ENCODE results near the gene ARL8B.
"Not testable (repeated sequence)": the region's sequence is repeated elsewhere in the genome, so short reads cannot be mapped to it uniquely, and the experiment has no call there.

The ARL8B gene

DNA sequence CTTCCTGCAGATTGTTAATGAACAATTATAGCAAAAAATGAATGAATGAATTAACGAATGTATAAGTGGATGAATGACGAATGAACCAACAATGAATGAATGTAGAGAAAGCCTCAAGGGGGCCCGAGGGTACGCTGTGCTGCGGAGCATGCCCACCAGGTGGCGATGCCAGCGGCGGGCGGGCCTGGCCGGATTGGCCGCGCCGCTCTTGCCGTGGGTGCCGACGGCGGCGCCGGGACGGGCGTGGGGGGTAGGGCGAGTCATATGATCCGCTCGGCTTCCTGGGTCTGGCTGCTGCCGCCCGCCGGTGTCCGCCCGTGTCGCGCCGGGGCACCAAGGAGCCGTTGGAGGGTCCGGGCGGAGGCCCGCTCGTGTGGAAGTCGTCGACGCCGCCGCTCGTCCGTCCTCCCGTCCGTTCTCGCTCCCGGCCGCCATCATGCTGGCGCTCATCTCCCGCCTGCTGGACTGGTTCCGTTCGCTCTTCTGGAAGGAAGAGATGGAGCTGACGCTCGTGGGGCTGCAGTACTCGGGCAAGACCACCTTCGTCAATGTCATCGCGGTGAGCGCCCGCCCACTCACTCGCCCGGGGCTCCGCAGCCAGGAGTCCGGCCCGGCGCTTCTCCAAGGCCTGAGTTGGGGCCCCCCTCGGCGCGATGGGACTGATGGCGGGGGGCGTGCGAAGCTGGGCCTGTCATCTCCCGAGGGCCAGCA lies at the start of gene ARL8B:
TSS of gene ARL8B (plus strand) at position 263 of the 711 bp plus-strand sequence. CDS start at position 437, 174 bp downstream.
- peak; percentile 96 for DNase-seq (ENCODE audit: low spot score)

GRCh38 chr3:5073374-5074085 lies 48.6 kb upstream of the ARL8B start:
- DNase-seq (ENCODE audit: low spot score): no peak

- DNase-seq (ENCODE audit: low spot score): no peak
Measured at GRCh38 chr3:5078151-5078550, 43.9 kb upstream of the ARL8B start.

- DNase-seq (ENCODE audit: low spot score): no peak
Measured at GRCh38 chr3:5079761-5080160, 42.3 kb upstream of the ARL8B start.

DNA sequence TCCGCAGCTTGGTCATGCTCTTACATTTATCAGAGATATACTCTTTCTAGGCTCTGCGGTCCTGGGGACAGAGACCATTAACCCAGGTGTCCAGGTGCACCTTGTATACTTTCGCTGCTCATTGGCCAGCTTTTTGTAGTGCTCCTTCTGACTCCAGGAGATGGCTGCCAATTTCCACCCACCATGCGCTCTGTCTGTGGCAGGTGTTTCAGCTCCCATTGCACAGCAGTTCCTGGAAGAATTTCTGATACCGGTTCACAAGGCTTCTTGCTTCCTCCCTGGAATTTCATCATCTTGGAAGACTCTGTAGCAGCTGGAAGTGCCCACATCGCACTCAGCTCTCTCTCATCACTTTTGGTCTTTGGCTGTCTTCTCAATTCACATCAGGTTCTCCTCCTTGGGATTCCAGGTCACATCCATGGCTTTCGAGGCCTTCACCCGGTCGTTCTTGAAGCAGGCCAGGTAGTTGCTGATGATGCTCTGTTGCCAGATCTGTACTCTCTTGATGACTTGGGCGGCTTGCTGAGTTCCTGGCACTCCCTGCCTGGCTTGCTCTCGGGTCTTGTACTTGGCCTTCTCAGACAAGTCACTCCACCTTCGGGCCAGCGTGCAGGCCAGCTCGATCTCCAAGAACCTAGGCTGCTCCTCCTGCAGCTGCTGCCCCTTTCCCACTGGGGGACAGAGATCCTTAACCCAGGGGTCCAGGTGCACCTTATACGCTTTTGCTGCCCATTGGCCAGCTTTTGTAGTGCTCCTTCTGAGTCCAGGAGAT lies 41.1 kb upstream of the ARL8B start:
- DNase-seq (ENCODE audit: low spot score): no peak

DNA sequence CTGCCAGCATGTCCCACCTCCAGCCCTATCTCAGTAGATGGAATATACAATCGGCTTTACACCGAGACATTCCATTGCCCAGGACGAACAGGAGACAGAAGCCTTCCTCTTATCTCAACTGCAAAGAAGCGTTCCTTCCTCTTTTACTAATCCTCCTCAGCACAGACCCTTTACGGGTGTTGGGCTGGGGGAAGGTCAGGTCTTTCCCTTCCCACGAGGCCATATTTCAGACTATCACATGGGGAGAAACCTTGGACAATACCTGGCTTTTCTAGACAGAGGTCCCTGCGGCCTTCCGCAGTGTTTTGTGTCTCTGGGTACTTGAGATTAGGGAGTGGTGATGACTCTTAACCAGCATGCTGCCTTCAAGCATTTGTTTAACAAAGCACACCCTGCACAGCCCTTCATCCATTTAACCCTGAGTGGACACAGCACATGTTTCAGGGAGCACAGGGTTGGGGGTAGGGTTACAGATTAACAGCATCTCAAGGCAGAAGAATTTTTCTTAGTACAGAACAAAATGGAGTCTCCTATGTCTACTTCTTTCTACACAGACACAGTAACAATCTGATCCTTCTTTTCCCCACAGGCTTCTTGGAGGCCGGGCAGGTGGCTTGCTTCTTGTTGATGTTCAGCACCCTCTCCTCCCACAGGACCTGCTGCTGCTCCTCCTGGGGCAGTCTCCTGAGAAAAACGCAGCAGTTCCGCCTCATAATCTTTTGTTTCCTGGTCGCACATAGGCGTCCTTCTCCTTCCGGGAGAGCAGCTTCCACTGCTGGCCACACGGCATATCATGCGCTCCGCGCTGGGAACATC lies 39.9 kb upstream of the ARL8B start:
- DNase-seq (ENCODE audit: low spot score): not testable (repeated sequence)

- DNase-seq (ENCODE audit: low spot score): no peak
Measured at GRCh38 chr3:5082789-5083115, 39.3 kb upstream of the ARL8B start.

DNA sequence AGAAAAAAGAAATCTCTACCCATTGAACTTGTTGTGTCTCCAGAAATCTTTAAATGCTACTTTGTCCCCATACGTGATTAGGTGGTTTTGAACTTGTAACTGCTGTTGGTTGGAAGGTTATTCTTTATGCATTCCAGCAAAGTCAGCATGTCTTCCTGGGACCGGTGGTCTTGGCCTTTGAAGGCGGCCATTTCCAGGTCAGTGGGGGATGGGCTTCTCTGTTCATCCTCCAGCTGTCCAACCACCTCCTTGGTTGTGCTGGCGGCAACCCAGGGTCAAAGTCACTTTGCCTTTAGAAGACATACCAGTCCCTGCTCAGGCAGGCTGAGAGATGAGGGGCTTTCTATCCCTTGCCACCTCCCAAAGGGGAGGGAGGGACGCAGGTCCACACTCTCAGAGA lies 37.9 kb upstream of the ARL8B start:
- DNase-seq (ENCODE audit: low spot score): no peak

DNA sequence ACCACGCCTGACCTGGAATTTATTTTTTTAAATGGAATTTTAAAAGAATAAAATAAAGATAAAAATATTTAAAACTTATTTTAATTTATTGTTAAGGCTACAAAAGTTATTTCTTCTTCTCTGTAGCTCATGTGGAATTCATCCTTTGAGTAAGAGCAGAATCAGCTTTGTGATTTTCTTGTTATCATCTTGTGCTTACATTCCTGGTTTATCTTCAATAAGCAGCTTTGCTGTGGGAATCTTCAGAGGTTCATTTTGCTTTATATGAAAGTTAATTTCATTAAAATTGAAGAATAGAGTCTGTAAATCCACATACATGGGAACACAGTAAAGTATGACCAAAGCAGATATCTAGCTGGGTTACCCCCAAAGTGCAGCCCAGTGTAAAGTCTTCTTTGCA lies 35.4 kb upstream of the ARL8B start:
- DNase-seq (ENCODE audit: low spot score): no peak

- no peak for DNase-seq (ENCODE audit: low spot score)
Measured at GRCh38 chr3:5087209-5087608, 34.9 kb upstream of the ARL8B start.

DNA sequence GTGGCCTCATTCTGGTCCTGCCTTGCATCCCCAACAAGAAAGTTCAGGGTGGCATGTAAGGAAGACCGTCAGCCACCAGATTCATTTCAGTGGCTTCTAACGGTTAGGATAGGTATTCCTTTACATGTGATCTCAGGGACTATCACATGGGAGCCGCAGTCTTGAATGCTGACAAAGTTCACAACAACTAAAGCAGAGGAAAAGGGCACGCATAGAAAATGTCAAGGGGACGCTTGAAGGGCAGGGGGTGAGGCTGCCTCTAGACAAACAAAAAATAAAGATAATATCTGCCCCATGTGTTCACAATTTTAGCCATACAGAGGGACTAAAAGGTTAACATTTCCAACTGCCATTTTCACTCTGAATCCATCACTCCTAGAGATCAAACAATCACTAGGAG lies 31.9 kb upstream of the ARL8B start:
- no peak for DNase-seq (ENCODE audit: low spot score)

GRCh38 chr3:5092018-5092417 lies 30.1 kb upstream of the ARL8B start:
- DNase-seq (ENCODE audit: low spot score): peak; percentile 74

GRCh38 chr3:5093731-5094130 lies 28.4 kb upstream of the ARL8B start:
- no peak for DNase-seq (ENCODE audit: low spot score)

DNA sequence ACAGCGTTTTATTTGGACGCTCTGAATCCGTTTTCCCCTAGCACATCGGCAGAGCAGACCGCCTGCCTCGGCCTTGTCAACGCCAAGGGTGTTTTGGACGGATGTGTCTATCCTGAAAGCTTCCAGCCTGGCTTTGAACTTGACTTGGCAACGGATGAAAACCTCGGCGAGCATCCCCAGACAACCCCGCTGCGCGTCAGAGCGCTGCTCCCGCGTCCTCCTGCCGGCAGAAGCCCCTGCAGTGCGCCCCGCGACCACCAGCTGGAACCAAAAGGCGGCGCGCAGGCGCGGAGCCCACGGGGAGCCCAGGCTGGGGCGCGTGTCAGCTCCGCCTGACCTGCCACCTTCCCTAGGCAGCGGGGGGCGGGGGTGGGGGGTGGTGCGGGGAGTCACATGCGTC lies 26.2 kb upstream of the ARL8B start:
- DNase-seq (ENCODE audit: low spot score): no peak

DNA sequence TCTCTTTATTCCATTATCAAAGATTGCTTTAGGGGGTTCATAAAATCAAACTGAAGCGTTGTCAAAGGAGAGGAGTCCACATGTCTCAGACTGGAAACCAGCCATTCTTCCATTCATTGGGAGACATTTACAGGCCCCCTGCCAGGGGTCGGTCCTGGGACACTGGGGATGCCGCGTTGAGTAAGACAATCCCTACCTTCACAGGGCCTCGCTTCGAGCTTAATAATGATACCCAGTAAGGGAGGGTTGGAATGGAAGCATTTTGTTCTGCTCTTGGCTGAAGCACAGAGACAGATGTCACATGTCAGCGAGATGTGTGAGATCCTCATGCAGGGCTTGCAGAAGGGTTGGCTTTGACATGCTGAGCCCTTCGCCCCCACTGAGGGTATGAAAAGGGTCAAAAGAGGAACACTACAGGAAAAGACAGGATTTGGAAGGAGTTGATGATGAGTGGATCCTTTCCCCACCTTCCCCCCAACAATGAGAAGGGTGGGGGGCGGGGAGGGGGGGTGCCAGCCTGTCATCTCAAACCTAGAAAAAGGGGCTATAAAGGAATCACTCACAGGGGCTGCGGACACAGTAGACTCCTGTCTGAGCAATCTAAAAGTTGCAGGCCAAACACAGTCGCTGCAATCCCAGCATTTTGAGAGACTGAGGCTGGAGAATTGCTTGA lies 25.6 kb upstream of the ARL8B start:
- DNase-seq (ENCODE audit: low spot score): no peak

GRCh38 chr3:5098346-5098745 lies 23.7 kb upstream of the ARL8B start:
- no peak for DNase-seq (ENCODE audit: low spot score)

GRCh38 chr3:5102532-5102931 lies 19.6 kb upstream of the ARL8B start:
- no peak for DNase-seq (ENCODE audit: low spot score)

- no peak for DNase-seq (ENCODE audit: low spot score)
Measured at GRCh38 chr3:5103743-5104142, 18.3 kb upstream of the ARL8B start.

DNA sequence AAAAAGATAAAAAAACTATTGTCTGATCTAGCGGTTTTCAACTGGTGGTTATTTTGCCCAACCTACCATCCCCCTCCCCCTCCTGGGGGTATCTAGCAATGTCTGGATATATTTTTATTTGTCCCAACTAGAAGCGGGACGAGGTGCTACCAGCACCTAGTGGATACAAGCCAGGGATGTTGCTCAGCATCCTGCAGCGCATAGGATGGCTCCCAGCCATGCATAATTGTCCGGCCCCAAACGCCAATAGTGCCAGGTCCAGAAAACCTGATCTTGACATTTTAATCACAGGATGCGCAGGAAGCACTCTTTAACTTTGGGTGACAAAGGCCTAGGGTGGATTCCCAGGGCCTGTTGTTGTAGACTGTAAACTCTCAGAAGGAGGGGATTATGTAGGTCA lies 17.0 kb upstream of the ARL8B start:
- DNase-seq (ENCODE audit: low spot score): no peak

- DNase-seq (ENCODE audit: low spot score): not testable (repeated sequence)
Measured at GRCh38 chr3:5106371-5106770, 15.7 kb upstream of the ARL8B start.

DNA sequence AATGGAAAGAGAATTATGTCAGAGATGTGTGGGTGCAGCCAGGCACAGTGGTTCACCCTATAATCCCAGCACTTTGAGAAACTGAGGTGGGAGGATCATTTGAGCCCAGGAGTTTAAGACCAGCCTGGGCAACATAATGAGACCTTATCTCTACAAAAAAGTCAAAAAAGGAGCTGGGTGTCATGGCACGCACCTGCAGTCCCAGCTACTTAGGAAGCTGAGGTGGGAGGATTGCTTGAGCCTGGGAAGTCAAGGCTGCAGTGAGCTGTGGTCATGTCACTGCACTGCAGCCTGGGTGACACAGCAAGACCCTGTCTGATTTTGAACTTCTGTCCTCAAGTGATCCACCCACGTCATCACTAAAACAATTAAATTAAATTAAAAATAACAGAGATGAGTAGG lies 15.2 kb upstream of the ARL8B start:
- not testable (repeated sequence) for DNase-seq (ENCODE audit: low spot score)

- DNase-seq (ENCODE audit: low spot score): peak; percentile 76
Measured at GRCh38 chr3:5110337-5110736, 11.8 kb upstream of the ARL8B start.

All from HuH-7 (cell line).